Hindlimb muscle (tissue), 1 donor: ENCODE measurements around the gene NSMF. TPM values are rescaled to one million over a fixed set of nuclear protein-coding genes. Genes with fewer than 3 reads are reported as not detected.
"Not testable (repeated sequence)": the region's sequence is repeated elsewhere in the genome, so short reads cannot be mapped to it uniquely, and the experiment has no call there.

Experiments used
- DNase-seq: peaks from one replicate; pipeline ENCODE4 v3.0.0-alpha.2; 2013
- polyA plus RNA-seq: library from polyadenylated mRNA; unstranded; fragments of 120-200 nt; gene quantifications from one replicate; pipeline ENCODE4 v1.2.1, GENCODE V29; 2013; ENCODE audit not compliant: insufficient read length

The NSMF gene
- polyA plus RNA-seq, 1 donor: 18.1 TPM

GRCh38 chr9:137458194-137459151, 661 bp downstream of the NSMF start:
- DNase-seq: no peak

DNA sequence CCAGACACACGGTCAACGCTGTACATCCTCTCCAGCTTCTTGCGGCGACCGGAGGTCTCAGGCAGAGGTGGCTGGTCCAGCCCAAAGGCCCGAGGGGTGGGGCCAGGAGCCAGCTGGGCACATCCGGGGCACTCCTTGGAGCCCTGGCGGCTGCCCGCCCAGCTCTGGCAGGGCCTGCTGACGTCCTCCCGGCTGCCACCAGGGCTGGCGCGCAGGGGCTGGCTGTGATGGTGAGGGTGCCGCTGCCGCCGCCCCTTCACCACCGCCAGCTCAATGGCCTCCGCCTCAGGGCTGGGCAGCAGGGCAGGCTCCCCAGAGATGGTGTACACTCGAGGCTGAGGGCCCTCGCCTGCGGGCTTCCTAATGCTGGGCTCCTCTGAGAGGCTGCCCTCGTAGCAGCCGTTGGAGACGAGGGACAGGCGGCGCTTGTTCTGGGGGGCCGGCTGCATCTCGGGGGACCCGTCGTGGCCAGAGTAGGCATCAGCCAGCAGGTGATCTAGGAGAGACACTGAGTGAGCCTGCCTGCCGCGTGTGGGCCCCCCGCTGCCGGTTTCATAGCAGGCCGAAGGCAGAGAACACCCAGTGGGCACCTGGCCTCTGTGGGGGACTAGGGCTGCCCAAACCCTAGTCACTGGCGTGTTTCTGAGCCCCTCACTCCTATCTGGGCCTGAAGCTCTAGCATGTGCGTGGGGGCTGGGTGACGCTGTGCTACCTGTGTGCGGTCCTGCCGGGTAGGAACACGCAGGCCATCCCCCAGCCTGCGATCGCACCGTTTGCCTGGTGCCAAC, 1.5 kb downstream of the NSMF start:
- DNase-seq: no peak

GRCh38 chr9:137456864-137457405, 2.2 kb downstream of the NSMF start:
- no peak for DNase-seq

- DNase-seq: no peak
These were observed 2.9 kb downstream of the NSMF start for GRCh38 chr9:137456061-137456863.

DNA sequence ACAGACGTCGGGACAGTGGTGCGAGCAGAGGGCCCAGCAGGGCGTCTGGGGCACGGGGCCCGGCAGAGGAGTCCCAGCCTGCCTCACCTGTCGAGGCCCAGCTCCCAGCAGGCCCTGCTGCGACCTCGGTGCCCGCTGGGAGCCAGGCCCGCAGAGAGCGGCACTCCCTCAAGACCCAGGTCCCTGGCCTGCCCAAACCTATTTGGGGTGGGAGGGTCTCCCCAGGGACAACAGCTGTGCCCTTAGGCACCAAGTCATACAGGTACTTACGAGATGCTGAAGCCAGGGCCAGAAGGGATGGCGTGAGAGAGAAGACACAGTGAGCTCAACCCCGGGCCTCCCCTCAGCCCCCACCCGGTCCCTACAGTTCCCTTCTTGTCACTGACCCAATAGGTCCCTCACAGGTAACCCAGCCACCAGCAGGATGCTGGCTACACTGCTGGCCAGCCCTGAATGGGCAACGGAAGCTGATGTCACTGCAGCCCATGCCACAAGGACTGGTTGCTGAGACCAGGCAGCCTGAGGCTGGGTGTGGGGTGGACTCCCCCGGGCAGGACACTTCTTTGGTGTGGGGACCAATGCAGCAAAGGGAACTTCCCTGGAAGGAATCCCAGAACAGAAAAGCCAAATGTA, 3.7 kb downstream of the NSMF start:
- DNase-seq: no peak

DNA sequence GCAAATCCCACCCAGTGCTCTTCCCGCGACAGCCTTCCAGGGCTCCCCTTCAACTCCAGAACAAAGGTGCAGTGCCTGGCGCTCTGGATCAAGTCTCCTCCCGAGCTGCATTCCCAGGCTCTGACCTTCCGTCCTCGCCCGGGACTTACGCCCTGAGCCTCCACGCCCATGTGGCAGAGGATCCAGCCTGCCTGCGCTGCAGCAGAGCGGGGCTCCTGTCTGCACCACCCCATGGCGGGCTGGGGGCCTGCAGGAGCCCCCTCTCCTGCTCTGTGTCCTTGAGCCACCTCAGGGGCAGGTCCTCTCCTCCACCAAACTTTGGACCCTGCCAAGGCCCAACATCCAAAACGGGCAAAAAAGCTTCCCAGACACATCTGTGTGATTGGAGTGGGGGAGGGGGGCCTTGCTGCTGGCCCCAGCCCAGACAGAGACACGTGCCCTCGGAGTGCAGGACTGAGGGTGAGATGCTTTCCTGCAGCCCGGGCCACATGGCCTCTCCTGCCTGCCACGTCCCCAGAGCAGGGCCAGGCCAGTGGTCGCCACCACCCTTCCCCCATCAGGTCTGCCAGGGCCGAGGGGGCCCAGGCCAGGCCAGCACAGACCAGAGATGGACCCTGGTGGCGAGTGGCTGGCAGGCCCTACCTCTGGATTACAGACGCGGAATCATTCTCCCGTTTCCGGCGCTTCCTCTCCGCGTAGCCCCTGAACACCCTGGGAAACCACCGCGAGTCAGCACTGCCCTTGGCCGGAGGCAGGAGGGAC, 4.4 kb downstream of the NSMF start:
- DNase-seq: no peak

DNA sequence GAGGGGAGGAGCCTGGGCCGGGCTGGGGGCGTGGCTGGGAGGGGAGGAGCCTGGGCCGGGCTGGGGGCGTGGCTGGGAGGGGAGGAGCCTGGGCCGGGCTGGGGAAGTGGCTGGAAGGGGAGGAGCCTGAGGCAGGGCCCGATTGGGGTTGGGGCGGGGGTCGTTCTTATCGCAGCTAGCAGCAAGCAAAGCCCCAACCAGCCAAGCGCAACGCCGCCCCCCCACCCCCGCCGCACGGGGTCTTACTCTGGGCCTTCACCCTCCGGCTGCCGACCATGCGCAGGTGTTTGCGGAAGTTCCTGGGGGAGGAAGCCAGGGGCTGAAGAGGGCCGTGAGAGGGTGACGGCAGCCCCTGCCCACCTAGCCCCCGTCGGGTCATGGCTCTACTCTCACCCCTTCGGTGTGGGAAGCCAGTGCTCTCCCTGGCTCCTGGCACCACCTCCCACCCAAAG, 5.0 kb downstream of the NSMF start:
- DNase-seq: no peak

DNA sequence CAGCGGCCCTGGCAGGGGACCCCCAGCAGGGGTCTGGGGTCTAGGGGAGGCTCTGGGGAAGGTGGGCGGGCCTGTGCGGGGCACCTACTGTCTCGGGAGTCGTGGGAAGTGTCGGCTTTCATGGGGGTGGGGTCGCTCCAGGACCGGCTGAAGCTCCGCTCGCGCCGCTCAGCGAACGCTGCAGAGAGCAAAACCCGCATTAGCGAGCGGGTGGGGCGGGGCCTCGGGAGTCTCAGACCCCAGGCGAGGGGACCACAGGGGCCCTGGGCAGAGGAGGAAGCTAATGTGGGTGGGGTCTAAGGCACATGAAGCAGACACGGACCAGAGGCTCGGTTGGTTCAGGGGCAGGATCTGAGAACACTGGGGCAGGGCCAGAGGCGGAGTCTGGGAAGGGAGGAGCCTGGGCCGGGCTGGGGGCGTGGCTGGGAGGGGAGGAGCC, 5.5 kb downstream of the NSMF start:
- DNase-seq: no peak

DNA sequence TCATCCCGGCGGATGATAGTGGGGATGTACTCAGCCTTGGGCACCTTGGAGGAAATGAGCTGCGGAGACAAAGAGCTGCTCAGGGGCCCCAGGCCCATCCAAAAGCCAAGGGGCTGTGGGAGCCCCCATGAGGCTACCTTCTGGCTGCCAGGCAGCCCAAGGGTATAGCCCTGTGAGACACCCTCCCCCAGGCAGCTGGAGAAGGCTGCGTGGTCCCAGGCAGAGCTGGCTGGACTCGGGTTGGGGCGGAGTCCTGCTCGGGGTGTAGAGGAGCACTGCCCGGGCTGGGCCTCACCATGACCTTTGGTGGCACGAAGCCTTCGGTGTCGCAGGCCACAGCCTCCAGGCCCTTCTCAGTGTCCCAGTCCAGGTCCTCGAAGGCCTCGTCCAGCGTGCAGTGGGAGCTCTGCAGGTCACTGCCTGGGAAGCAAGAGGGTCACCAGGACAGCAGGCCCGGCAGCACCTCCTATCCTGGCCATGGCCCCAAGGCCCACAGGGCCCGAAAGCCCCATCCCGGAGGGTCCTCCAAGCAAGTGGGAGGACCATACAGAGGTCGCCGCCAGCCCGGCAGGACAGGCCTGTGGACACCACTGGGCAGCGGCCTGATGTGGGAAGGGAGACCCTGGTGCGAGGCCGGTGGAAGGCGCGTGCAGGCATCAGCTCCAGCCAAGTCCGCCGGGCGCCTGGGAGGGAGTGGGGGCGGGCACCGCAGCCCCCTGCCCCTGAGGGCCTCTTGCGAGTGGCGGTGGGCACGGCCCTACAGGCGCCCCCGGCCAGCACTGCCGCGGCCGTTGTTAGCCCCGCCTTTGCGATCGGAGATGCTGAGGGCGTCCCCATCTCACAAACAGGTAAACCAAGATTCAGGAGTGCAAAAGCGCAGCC, 6.1 kb downstream of the NSMF start:
- no peak for DNase-seq

DNA sequence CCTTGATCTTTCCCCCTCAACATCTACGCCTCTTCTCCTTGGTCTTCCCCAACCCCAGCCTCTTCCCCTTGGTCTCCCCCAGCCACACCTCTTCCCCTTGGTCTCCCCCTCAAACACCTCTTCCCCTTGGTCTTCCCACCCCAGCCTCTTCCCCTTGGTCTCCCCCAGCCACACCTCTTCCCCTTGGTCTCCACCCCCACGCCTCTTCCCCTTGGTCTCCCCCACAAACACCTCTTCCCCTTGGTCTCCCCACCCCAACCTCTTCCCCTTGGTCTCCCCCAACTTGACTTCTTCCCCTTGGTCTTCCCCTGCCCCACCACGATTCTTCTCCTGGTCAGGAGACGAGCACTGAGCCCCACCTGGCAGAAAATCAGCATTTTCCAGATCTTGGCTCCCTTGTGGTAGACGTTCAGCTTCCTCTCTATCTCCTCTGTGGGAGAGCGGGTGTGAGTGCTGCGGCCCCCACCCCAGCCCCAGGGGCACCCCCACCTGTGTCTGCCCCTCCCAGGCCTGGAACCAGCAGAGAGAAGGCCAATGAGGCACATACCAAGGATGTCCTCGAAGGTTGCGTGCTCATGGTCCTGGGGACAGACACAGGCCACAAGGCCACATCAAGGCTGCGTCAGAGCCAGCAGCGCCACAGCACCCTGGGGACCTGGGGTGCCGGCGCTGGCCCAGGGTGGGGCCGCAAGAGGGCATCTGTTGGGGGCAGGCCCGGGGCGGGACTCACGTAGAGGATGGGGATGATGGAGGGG, 7.0 kb downstream of the NSMF start:
- no peak for DNase-seq

GRCh38 chr9:137451264-137452005, 7.7 kb downstream of the NSMF start:
- not testable (repeated sequence) for DNase-seq

GRCh38 chr9:137450539-137451222, 8.5 kb downstream of the NSMF start:
- not testable (repeated sequence) for DNase-seq

GRCh38 chr9:137449931-137450538, 9.1 kb downstream of the NSMF start:
- no peak for DNase-seq

DNA sequence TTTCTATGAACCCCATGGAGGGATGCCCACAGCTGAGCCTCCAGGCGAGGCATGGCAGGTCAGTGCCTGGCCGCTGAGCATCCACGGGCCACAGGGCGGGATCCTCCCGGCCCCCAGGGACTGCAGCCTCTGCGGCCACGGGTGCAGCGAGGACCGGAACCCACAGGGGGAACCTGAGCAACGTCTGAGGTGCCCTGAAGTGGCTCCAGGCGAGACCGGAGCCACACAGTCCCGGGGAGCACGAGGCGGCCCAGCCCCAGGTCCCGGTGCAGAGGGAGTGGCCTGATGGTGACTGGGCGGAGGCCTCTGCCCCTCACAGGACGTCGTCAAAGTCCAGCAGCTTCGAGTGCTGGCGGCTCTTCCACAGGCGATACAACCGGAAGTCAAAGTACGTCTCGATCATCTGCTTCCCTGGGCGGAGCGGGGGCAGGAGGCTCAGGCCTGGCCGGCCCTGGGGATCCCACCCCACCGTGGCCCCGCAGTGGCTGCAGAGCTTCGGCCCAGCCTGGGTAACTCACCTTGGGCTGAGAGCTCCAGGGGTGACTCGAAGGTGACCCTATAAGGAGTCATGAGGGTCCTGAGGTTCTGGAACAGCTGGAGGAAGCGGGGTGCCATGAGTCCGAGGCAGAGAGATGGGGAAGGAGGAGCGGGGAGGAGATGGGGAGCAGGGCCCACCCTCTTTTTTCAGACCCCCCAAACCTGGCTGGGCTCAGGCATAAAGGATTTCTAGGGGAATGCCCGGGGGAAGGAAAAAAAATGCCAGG, 9.9 kb downstream of the NSMF start:
- DNase-seq: no peak

DNA sequence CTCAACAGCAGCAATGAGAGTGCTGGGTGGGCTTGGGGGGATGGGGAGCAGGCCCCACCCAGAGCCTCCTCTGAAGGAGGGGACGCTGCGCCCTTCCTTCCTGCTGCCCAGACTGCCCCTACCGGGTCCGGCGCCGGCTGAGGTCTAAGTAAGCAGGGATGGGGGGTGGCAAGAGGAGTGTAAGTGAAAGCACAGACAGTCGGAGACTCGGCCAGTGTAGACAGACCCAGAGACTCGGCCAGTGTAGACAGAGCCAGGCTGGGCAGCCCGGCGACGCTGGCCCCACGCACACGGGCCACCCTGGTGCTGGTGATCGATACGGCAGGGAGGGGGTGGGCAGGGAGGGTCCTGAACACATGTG, 10.6 kb downstream of the NSMF start:
- no peak for DNase-seq
